Islet of Langerhans (tissue), 1 donor: ENCODE results near the gene MICAL1.

ENCODE experiments used
- FAIRE-seq: peaks from one replicate; lab custom pipeline; 2011; peaks lifted over from hg19 to GRCh38; lab: Jason Lieb, UNC

MICAL1 gene

GRCh38 chr6:109434456-109434855, 21.1 kb downstream of the MICAL1 start:
- FAIRE-seq, result no peak

- no peak for FAIRE-seq
These were observed 26.1 kb downstream of the MICAL1 start for GRCh38 chr6:109429496-109429895.

GRCh38 chr6:109428889-109429477, 26.6 kb downstream of the MICAL1 start:
- FAIRE-seq, result no peak

- FAIRE-seq, result no peak
These were observed 30.6 kb downstream of the MICAL1 start for GRCh38 chr6:109424946-109425345.

DNA sequence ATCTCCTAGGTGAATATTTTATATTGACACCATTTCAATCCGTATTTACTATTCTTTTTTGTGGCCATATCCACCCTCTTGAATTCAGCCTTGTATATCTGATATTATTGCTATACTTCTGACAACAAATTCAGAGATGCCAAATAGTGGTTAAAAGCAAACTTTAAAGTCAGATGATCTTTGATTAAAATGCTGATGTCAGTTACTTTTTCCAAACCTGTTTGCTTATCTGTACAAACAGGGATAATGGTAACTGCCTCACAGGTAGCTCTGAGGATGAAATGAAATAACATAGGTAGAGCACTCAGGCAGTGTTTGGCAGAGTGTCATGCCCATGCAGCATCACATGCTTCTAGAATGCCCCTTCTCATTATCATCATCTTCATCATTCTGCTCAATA, 34.4 kb downstream of the MICAL1 start:
- peak; percentile 30 for FAIRE-seq

DNA sequence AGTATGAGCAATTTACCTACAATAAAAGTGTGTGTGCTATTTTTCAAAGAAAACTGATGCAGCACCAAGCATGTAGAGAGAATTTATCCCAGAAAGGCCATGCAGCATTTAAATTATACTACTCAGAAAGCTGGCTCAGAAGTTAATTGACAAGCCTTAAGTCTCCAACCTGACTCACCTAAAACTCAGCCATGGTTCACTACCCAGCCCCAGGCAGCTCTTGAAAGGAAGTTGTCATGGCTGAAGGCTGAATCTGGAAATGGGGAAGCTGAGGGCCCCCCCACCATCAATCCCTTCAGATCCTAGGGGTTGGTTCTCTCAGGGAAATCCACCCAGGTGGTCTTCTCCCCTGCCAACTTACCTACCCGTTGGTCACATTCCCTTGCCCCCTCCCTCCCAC, 34.8 kb downstream of the MICAL1 start:
- no peak for FAIRE-seq

- FAIRE-seq, result no peak
These were observed 37.9 kb downstream of the MICAL1 start for GRCh38 chr6:109417646-109418045.

- no peak for FAIRE-seq
These were observed 44.5 kb downstream of the MICAL1 start for GRCh38 chr6:109411034-109411433.

GRCh38 chr6:109406196-109406595, 49.4 kb downstream of the MICAL1 start:
- no peak for FAIRE-seq

DNA sequence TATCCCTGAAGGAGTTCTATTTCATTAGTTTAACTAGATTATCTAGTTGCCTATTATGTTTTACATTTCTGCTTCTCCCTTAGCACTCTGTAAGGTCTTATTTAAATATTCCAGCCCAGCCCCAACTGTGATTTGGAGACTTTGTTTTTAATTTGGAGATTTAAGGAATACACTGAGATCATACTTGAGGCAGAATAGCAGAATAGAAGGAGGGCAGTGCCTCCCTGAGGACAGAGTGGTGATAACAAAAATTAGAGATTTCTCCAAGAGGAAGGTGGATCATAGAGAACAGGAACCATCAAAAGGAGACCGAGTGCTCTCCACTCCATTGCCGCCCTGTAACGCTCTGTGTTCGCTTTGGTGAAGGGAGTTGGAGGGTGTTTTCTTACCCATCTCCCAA, 58.6 kb downstream of the MICAL1 start:
- no peak for FAIRE-seq

GRCh38 chr6:109396046-109396718, 59.4 kb downstream of the MICAL1 start:
- FAIRE-seq, result no peak
